Cardiac septum (tissue), 1 donor: Measurements from ENCODE around the gene GPSM1. TPM values are rescaled to one million over a fixed set of nuclear protein-coding genes. Genes with fewer than 3 reads are reported as not detected.

Source experiments
- DNase-seq: peaks from one replicate; pipeline ENCODE4 v3.0.0-alpha.2; 2020; ENCODE audit warnings: low spot score
- intact Hi-C: fragments of 100-400 bp; cut with DNase I; formaldehyde crosslinking; loops from one replicate; pipeline ENCODE4 v1.14.0; 2022
- total RNA-seq: library from RNA; stranded (reverse); fragmentation: NEBNext Ultra II Directional; extraction: Animal tissue kit (Norgen Biotek cat#: 25700); gene quantifications from one replicate; pipeline ENCODE4 v1.2.1, GENCODE V29; 2021
- donor health status: DM: no; HTN: no; CAD: no.

Gene GPSM1
- total RNA-seq, 1 donor from 2014 or later = 35.1 TPM

DNA sequence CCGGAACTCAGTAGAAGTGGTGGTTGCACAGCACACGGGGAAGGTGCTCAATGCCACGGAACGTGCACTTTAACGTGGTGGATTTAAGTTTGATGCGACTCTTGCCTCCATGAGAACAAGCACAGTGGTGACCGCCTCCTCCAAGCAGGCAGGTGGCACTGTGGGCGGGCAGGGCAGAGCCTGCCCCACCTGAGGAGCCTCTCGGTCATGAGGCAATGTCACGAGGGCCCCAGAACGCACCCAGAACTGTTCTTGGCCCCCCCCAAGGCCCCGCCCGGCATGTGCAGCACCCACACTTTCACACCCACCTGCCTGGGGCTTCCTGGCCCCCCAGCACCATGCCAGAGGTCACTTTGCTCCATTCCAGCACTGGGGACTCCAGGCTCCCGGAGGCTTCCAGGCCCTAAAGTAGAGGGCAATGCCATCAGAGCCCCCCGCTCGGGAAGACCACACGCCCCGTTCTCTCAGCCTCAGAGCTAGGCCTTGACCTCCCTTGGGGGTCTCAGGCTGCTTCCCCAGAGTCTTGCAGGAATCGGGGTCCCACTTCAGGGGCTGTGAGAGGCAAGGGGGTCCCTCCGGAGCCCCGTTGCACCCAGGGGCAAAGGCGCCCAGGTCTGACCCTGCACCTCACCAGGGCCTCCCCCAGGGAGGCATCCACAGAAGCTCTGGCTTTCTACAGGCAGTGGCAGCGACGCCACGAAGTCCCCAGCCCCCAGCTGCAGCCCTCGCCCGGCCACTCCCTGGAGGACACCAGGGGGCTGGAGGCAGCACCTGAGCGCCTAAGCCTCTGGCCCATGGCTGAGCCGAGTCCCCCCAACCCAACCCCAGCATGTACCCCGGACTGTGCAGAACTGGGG lies 37.5 kb upstream of the GPSM1 start:
- no peak for DNase-seq
- intact Hi-C loops = no loop called here

DNA sequence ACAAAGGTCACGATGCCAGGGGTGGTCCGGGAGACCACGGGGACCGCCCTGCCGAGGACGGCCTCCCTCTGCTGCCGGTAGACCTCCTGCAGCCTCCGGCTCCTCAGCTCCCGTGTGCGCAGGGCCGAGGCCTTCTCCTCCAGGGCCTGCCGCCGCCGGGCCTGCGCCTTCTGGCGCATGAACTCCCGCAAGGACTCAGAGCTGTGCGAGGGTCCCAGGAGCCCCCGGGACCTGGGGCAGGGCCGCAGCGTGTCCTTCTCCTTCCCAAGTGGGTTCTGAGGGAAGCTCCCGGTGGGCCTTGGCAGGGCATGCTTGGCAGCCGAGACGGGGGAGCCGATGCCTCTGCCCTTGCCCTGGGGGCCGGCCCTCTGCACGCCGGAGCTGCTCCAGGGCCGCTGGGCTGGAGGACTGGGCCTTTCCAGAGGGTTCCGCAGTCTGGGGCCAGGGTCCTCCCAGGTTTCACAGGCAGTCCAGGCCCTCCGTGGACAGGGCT lies 36.8 kb upstream of the GPSM1 start:
- no peak for DNase-seq
- intact Hi-C loops = no loop called here

DNA sequence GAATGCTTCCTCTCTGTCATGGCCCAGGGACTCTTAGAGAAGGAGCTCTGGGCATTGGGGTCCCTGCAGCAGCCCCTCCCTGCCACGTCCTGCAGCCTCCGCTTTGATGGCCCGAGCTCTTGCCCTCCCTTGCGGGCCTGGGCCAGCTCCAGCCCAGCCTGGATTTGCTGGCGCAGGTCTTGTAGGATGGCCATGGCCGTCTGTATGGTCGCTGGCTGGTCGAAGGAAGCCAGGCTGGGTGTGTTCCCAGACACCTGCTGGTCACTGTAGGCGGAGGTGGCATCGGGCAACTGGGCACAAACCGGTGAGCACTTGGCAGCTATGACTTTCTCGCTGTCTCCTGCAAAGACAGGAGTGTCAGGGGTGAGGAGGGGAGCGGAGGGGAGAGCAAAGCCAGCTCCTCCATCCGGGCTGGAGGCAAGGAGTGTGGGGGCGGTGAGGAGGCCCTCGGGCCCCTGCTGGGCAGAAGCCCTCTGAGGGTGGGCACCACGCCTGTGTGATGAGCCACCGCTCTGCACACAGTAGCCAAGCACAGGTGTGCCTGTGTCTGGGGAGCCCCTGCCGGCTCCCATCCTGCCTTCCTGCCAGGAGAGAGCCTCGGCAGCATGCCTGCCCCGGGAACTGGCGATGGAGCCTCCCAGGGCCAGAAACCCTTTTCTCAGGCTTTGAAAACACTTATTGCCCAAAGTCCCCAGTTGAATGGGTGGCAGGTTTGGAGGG lies 35.9 kb upstream of the GPSM1 start:
- intact Hi-C loops = no loop called here
- no peak for DNase-seq

DNA sequence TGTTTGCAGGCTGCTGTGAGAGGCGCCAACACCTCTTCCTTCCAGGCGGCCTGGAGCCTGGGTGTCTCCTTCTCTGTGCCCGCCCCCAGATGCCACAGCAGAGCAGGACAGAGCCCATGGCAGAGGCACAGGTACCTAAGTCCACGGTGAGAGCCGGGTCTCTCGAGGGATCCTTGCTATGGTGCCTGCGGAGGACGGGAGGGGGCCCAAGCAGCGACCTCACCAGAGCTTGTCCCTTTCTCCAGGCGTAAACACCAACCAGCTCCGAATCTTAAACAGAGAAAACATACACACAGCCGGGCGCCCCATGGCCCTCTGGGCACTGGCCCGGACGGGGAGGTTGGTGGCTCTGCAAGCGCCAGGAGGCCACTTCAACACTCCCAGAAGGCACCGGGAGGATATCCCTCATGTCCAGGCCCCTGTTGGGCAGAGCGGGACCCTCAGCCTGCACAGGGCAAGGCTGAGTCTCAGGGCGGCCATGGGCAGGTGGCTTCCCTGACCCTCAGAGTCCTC lies 35.3 kb upstream of the GPSM1 start:
- DNase-seq = no peak
- intact Hi-C loops = no loop called here

DNA sequence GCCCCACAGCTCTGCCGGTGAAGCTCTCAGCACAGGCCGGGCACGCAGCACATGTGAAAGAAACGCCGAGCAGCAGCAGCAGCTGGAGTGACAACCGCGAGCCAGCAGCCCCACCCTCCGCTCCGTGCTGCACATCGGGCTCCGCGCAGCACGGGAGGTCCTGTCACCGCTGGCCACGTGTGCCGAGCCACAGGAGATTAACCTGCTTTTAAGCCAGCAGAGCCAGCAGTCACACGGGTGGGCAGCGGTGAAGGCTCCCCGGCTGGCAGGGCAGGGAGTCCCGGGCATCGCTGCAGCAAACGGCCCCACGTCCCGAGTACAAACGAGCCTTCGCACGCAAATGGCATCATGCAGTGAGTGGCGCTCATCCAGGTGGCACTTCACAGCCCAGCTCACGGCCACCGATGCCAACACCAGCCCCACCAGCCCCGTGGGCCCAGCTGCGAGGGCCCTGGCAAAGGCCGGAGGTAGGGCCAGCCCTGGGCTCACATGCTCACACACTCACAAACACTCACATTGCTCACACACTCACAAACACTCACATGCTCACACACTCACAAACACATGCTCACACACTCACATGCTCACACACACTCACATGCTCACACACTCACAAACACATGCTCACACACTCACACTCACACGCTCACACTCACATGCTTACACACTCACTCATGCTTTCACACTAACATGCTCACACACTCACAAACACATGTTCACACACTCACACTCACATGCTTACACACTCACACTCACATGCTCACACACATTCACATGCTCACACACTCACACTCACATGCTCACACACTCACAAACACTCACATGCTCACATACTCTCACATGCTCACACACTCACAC lies 34.5 kb upstream of the GPSM1 start:
- no peak for DNase-seq
- intact Hi-C loops = no loop called here

DNA sequence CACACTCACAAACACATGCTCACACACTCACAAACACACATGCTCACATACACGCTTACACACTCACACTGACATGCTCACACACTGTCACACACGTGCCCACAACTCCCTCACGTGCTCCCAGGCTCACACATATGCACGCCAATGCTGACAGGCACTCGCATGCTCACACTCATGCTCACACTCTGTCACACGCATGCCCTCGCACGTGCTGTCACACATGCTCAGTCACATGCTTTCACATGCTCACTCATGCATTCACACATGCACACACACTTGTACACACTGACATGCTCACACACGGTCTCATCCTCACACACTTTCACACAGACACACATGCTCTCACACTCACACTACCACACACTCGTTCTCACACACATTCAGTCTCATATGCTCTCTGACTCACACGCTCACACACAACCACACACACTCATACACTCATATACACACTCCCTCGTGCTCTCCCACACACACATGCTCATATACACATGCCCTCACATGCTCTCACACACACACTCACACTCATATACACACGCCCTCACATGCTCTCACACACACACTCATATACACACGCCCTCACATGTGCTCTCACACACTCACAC lies 33.8 kb upstream of the GPSM1 start:
- intact Hi-C loops = no loop called here

DNA sequence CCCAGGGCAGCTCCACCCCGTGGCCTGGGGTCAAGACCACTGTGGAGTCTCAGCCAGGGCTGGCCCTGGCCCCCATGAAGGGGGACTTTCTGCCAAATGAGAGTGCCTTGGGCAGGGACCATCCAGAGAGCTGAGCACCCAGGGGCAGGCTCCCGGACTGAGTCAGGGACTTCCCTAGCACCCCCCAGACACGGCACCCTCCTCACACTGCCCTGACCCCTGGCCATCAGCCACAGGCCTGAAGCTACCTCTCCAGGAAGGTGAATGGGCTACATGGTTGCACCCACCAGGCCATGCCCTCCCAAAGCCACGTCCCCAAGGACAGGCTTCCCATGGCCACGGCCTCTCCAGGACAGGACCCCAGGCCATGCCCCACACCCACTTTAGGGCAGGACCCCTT lies 32.9 kb upstream of the GPSM1 start:
- intact Hi-C loops = no loop called here
- no peak for DNase-seq

More for the DNA sequence above, 33.8 kb upstream of the GPSM1 start:
- DNase-seq = no peak

DNA sequence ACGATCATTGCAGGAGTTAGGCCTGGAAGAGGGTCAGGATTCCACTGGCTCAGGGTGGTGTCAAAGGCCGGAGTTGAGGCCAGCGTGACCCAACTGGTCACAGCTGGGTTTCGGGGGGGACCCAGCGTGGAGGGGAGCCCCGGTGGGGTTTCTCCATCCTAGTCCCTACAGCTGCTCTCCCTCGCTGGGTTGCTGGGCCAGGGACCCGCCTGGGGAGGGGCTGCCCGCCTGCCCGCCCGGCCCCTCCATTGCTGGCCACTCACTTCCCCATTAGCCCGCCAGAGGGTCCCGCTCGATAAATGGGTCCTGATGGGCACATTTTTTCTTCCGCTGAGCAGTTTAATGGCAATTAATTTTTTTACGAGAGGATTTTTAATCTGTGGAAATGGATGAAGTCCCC lies 32.3 kb upstream of the GPSM1 start:
- intact Hi-C loops = no loop called here
- DNase-seq = no peak

DNA sequence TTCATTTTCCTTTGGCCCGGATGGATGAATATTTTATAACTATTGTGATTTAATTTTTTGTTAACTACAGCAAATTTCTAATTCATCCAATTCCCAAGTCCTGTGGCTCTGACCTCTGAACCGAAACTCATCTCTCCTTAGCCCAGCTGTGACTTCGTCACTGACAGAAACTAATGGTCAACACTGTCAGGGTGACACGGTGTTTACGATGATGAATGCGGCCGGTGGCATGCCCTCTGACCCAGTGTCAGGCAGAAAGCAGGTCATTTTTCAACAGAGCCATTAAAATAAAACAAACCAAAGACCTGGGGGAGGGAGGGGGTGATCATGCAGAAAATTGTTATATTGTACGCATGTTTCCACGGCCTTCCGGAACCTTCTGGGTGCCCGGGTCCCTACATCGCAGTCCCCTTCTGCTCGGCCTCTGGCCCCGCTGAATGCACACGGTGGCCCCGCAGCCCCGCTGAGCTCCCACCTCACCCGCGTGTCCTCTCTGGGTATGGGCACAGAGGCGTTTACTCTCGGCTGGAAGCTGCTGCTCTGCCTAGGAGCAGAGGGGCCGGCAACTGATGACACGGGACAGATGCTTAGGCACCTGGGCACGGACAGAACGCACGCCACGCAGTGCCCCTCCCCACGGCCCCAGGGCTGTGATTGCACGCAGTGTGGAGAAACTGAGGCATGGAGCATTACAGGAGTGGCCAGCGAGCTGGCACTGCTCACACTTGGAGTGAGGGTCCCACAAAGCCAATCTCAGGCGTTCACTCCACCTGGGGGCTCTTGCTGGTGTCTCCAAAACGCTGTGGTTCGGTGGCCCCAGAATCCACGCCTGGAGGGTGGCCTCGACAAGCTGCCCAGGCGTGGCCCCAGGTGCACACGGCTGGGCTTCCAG lies 31.6 kb upstream of the GPSM1 start:
- intact Hi-C loops = no loop called here
- DNase-seq = no peak

DNA sequence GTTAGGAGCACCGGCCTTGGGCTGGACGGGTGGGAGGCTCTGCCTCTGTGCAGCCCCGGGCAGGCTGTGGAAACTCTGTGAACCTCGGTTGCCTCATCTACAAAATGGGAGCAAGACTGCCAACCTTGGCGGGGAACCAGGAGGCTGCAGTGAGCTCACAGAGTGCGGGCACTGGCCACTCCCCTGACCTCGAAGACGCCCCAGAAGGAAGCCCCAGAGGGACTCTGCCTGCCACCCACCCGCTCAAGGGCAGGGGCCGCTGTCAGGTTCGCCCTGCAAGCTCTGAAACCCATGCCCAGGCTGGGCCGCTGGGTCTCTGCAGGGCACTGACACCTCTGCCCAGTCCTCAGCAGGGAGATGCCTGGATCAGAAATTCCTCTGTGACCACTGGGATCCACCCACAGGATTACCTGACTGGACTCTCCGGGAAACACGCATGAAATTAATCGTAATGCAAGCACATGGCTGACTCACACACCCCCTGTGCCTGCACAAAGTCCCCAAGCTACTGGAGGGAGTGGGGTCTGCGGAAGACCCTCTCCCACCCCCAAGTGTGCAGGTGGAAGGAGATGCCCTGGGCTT lies 30.8 kb upstream of the GPSM1 start:
- DNase-seq = no peak
- intact Hi-C loops = no loop called here

DNA sequence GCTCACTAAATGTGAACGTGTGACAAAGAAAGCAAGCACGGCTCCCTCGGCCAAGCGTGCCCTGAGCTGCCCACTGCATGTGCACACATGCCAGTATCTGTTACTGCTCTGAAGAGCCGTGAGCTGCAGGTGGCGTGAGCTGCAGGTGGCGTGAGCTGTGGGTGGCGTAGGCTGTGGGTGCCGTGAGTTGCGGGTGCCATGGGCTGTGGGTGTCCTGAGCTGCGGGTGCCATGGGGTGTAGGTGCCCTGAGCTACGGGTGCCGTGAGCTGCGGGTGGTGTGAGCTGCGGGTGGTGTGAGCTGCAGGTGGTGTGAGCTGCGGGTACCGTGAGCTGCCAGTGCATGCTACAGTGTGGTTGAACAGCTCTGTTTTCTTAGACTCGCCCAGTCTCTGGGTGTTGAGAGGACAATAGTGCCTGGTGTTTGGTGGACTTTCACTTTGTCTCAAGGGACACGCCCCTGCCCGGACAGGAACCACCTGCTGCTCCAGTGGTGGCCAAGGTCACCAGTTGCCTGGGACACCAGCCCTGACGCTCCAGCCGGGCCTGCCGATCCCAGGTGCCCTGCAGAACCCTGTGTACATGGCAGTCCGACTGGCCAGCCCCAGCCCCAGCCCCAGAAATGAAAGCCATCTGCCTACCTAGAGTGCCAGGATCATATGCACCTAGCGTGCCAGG lies 30.2 kb upstream of the GPSM1 start:
- intact Hi-C loops = no loop called here
- no peak for DNase-seq

DNA sequence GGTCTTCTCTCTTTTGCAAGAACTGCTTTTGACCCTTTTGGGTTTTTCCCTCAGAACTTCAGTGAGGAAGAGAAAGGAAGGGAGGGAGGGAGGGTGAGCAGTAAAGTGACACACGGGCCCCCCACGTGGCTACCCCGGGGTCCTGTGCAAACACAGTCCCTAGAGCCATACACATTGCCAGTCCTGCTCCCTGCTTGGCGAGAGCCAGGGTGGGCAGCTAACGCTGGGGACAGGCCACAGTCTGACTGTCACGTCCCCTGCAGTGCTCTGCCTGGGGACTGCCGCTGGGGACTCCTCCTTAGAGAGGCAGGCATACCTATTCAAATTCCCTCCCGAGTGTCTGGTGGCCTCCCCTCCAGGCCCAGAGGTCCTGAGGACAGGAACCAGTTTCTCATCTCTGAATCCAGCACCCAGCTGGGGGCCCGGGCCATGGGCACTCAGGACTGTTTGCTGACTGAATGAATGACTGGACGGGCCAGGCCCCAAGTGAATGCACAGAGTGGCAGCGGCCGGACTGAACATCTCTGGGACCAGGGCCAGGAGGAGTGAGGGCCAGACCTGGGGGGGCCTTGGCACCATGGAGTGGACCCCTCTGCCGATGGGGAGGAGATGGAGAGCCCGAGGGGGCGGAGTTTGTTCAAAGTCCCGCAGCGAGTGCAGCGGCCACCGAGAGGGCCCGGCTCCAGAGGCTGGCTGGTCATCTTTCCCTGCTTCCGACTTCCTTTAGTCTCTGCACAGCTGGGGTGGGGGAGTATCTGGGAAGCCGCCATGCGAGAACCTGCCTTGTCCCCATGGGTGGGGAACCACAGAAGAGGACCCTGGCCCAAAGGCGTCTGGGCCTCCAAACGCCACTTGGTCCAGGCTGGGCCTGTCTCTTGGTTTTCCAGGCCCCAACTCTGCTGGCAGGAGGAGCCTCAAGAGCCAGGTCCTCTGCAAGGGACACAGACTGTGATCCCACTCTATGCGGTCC lies 29.3 kb upstream of the GPSM1 start:
- intact Hi-C loops = no loop called here
- DNase-seq = no peak

DNA sequence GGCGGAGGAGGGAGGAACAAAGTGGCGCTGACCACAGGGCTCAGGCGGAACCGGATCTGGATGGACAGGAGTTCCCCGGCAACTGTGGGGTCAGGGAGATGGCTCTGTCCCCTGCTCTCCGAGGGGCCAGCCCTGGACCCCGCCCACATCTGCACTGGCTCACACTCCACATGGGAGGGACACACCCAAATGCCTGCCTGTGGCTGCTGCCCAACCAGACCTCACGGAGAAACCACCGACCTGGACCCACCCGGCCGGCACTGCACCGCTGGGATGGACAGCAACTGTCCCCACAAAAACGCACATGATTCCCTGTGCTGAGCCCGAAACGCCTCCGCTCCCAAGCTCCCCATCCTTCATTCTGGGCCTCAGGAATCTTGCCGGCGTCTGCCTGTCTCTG lies 28.2 kb upstream of the GPSM1 start:
- intact Hi-C loops = no loop called here
- no peak for DNase-seq

DNA sequence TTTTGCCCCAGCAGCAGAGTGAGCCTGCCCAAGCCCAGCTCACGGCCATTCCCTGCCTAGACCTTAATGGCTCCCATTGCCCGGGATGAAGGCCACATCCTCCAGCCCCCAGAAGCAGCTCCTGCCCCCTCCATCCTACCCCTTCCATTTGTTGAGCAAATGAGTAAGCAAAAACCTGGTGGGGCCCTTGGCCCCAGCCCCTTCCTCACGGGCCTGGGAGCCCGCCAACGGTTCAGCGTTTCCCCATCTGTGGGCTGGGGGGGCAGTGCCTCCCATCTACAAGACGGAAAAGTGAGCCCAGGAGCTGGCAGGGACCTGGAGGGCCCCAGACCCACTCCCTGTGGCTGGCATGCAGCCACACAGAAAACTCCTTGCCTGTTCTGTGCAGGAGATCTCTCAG lies 27.8 kb upstream of the GPSM1 start:
- intact Hi-C loops = no loop called here
- no peak for DNase-seq

DNA sequence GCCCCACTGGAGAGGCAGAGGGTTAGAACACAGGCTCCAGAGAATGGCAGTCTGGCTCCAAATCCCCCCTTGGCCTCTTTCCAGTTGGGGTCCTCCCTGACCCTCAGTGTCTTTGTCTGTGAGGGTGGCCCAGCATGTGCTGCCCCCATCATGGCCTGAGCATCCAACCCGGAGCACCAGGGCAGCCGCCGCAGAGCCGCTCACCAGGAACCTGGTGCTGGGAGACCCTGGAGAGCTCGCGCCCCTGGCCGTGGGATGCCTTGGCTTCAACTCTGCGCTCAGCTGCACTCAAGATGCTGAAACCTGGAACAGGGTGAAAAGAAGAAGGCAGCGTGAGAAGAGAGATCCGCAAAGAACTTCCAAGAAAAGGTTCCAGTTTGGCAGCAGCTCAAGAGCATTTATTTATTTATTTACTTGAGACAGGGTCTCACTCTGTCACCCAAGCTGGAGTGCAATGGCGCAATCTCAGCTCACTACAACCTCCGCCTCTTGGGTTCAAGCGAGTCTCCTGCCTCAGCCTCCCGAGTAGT lies 27.3 kb upstream of the GPSM1 start:
- DNase-seq = no peak
- intact Hi-C loops = no loop called here

DNA sequence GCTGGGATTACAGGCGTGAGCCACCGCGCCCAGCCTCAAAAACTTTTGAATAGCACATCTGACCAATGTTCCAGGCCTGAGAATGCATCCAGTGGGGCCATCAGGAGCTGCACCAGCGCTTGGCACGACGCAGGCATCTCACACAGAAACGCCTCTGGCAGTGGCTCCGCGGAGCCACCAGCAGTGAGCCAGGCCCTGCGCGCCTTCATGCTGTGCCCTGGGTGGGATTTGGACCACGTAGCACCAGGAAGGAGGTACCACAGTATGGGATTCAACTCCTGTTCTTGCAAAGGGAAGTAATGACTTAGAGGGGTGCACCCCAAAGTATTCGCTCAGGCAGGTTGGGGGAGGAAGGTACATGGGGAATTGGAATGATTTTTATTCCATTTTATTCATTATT lies 26.5 kb upstream of the GPSM1 start:
- intact Hi-C loops = no loop called here
- DNase-seq = no peak
